ENCODE data around the gene PHTF2.

- no peak for TF ChIP-seq CTCF (IDR thresholded peaks at IDR 0.05; ENCODE audit: low read depth, low read length)
- no peak for TF ChIP-seq POLR2A (IDR thresholded peaks at IDR 0.05; ENCODE audit: extremely low read depth, insufficient read length)
- TF ChIP-seq MAX (IDR thresholded peaks at IDR 0.05; ENCODE audit: low read depth, low read length): no peak
These were observed 204.1 kb downstream of the PHTF2 start for GRCh38 chr7:78002715-78003114.

Data from NB4 (cell line).